SKM-1 (cell line): ENCODE measurements around the gene WNT4.

Experiments used
- DNase-seq: peaks from one replicate; lab custom pipeline; 2025; ENCODE audit not compliant: unreplicated experiment; lab: John Stamatoyannopoulos, UW

Gene WNT4

GRCh38 chr1:22089134-22089571 lies 53.7 kb downstream of the WNT4 start:
- no peak for DNase-seq

GRCh38 chr1:22088331-22088730 lies 54.6 kb downstream of the WNT4 start:
- no peak for DNase-seq

- DNase-seq = peak; percentile 10
These were observed 62.7 kb downstream of the WNT4 start for GRCh38 chr1:22080191-22080590.

- DNase-seq = no peak
These were observed 64.8 kb downstream of the WNT4 start for GRCh38 chr1:22078133-22078532.

- DNase-seq = no peak
These were observed 65.2 kb downstream of the WNT4 start for GRCh38 chr1:22077728-22078127.

- no peak for DNase-seq
These were observed 66.6 kb downstream of the WNT4 start for GRCh38 chr1:22076346-22076745.

GRCh38 chr1:22075718-22076117 lies 67.2 kb downstream of the WNT4 start:
- DNase-seq = peak; percentile 37

GRCh38 chr1:22074803-22075202 lies 68.1 kb downstream of the WNT4 start:
- no peak for DNase-seq

- DNase-seq = no peak
These were observed 71.4 kb downstream of the WNT4 start for GRCh38 chr1:22071511-22071910.
